Stimulated activated naive CD8-positive, alpha-beta T cell treated with anti-CD3 and anti-CD28 coated beads, Interleukin-15, amount 100 ng/mL, for 72 hours (primary cell): ENCODE data around the gene ZDHHC14.
"Not testable (repeated sequence)": the region's sequence is repeated elsewhere in the genome, so short reads cannot be mapped to it uniquely, and the experiment has no call there.

ENCODE experiments used
- ATAC-seq: fragments of 150-1000 bp; cut with Tn5 transposase; 2 replicates; pipeline ENCODE4 v1.10.0; 2021; ENCODE audit warnings: mild to moderate bottlenecking, moderate library complexity
- DNase-seq, 2 donors: peaks; one replicate each; pipeline ENCODE4 v3.0.0; 2021 to 2022
- H3K27ac Mint-ChIP-seq, 2 donors: one replicate each; pipeline ENCODE4 v1.8.0; 2022; ENCODE audit warnings: mild to moderate bottlenecking in 2 of 2, mixed read lengths in 2 of 2, moderate library complexity in 2 of 2
- H3K27me3 Mint-ChIP-seq: one replicate; pipeline ENCODE4 v1.8.0; 2022; ENCODE audit warnings: mixed read lengths
- H3K4me1 Mint-ChIP-seq: one replicate; pipeline ENCODE4 v1.8.0; 2022; ENCODE audit warnings: mild to moderate bottlenecking, mixed read lengths
- H3K4me3 Mint-ChIP-seq, 2 donors: one replicate each; pipeline ENCODE4 v1.8.0; 2022; ENCODE audit warnings: mild to moderate bottlenecking in 2 of 2, mixed read lengths in 2 of 2, moderate library complexity in 1 of 2
- H3K9me3 Mint-ChIP-seq, 2 donors: one replicate each; pipeline ENCODE4 v1.8.0; 2022; ENCODE audit warnings: mixed read lengths in 2 of 2

Gene ZDHHC14

GRCh38 chr6:157390273-157391060 lies 9.5 kb downstream of the ZDHHC14 start:
- Mint-ChIP-seq H3K9me3 (peaks cover 19 to 26% of the 10 kb centered on the region in 2 donors), H3K27ac (no peak overlapping the region), H3K4me3 (no peak overlapping the region), H3K4me1 (peaks cover 18% of the 10 kb centered on the region), H3K27me3 (peaks cover 2% of the 10 kb centered on the region)
- DNase-seq (no peak), ATAC-seq (no peak)

GRCh38 chr6:157392927-157393668 lies 12.1 kb downstream of the ZDHHC14 start:
- H3K4me1 Mint-ChIP-seq = peaks cover 14% of the 10 kb centered on the region
- DNase-seq = no peak
- no peak overlapping the region for H3K27ac Mint-ChIP-seq
- peaks cover 19 to 26% of the 10 kb centered on the region in 2 donors for H3K9me3 Mint-ChIP-seq
- no peak for ATAC-seq
- no peak overlapping the region for H3K4me3 Mint-ChIP-seq
- no peaks in the 10 kb centered on the region for H3K27me3 Mint-ChIP-seq

- Mint-ChIP-seq H3K27ac (peak overlapping the region in 1 of 2 donors; percentile 3), H3K4me3 (no peak overlapping the region), H3K4me1 (peaks cover 14% of the 10 kb centered on the region), H3K27me3 (no peaks in the 10 kb centered on the region), H3K9me3 (peaks cover 19 to 26% of the 10 kb centered on the region in 2 donors)
- ATAC-seq = no peak
- no peak for DNase-seq
Measured at GRCh38 chr6:157393669-157394327, 12.8 kb downstream of the ZDHHC14 start.

- DNase-seq, H3K27ac Mint-ChIP-seq, H3K4me3 Mint-ChIP-seq, H3K27me3 Mint-ChIP-seq, ATAC-seq: not testable (repeated sequence)
- peaks cover 15 to 22% of the 10 kb centered on the region in 2 donors for H3K9me3 Mint-ChIP-seq
- H3K4me1 Mint-ChIP-seq = peaks cover 14% of the 10 kb centered on the region
Measured at GRCh38 chr6:157395199-157395598, 14.2 kb downstream of the ZDHHC14 start.

- peaks cover 14% of the 10 kb centered on the region for H3K4me1 Mint-ChIP-seq
- DNase-seq = no peak
- peaks cover 8 to 13% of the 10 kb centered on the region in 2 donors for H3K9me3 Mint-ChIP-seq
- H3K4me3 Mint-ChIP-seq = no peak overlapping the region
- no peak for ATAC-seq
- no peak overlapping the region for H3K27ac Mint-ChIP-seq
- peaks cover 3% of the 10 kb centered on the region for H3K27me3 Mint-ChIP-seq
Measured at GRCh38 chr6:157396026-157396425, 15.0 kb downstream of the ZDHHC14 start.

GRCh38 chr6:157397660-157398059 lies 16.7 kb downstream of the ZDHHC14 start:
- Mint-ChIP-seq H3K27ac (peak overlapping the region in 1 of 2 donors; percentile 62), H3K9me3 (no peaks in the 10 kb centered on the region), H3K4me3 (no peak overlapping the region), H3K4me1 (peaks cover 14% of the 10 kb centered on the region), H3K27me3 (peaks cover 12% of the 10 kb centered on the region)
- DNase-seq (no peak), ATAC-seq (no peak)

GRCh38 chr6:157398151-157398550 lies 17.2 kb downstream of the ZDHHC14 start:
- peaks cover 12% of the 10 kb centered on the region for H3K4me1 Mint-ChIP-seq
- H3K9me3 Mint-ChIP-seq = no peaks in the 10 kb centered on the region
- ATAC-seq (no peak), DNase-seq (no peak)
- peaks cover 12% of the 10 kb centered on the region for H3K27me3 Mint-ChIP-seq
- H3K27ac Mint-ChIP-seq = no peak overlapping the region
- no peak overlapping the region for H3K4me3 Mint-ChIP-seq

GRCh38 chr6:157400676-157401075 lies 19.7 kb downstream of the ZDHHC14 start:
- H3K27ac Mint-ChIP-seq = peak overlapping the region in 1 of 2 donors; percentile 59
- H3K4me3 Mint-ChIP-seq = no peak overlapping the region
- ATAC-seq (no peak), DNase-seq (no peak)
- no peaks in the 10 kb centered on the region for H3K9me3 Mint-ChIP-seq
- no peaks in the 10 kb centered on the region for H3K4me1 Mint-ChIP-seq
- H3K27me3 Mint-ChIP-seq = peaks cover 12% of the 10 kb centered on the region

- no peak overlapping the region for H3K27ac Mint-ChIP-seq
- H3K27me3 Mint-ChIP-seq = peaks cover 12% of the 10 kb centered on the region
- ATAC-seq (no peak), DNase-seq (no peak)
- H3K9me3 Mint-ChIP-seq = no peaks in the 10 kb centered on the region
- H3K4me3 Mint-ChIP-seq = no peak overlapping the region
- H3K4me1 Mint-ChIP-seq = no peaks in the 10 kb centered on the region
Measured at GRCh38 chr6:157401734-157402338, 20.8 kb downstream of the ZDHHC14 start.

- Mint-ChIP-seq H3K27ac (no peak overlapping the region), H3K4me1 (no peaks in the 10 kb centered on the region)
- ATAC-seq = no peak
Measured at GRCh38 chr6:157402996-157403685, 22.2 kb downstream of the ZDHHC14 start.

GRCh38 chr6:157403686-157404051 lies 22.7 kb downstream of the ZDHHC14 start:
- H3K27ac Mint-ChIP-seq = no peak overlapping the region
- H3K9me3 Mint-ChIP-seq = no peaks in the 10 kb centered on the region
- H3K4me1 Mint-ChIP-seq = no peaks in the 10 kb centered on the region

More at GRCh38 chr6:157402996-157403685, 22.2 kb downstream of the ZDHHC14 start:
- H3K9me3 Mint-ChIP-seq = no peaks in the 10 kb centered on the region
- peaks cover 12% of the 10 kb centered on the region for H3K27me3 Mint-ChIP-seq
- H3K4me3 Mint-ChIP-seq = no peak overlapping the region
- no peak for DNase-seq

GRCh38 chr6:157405986-157406385 lies 25.0 kb downstream of the ZDHHC14 start:
- no peaks in the 10 kb centered on the region for H3K9me3 Mint-ChIP-seq
- peaks cover 9% of the 10 kb centered on the region for H3K27me3 Mint-ChIP-seq
- H3K27ac Mint-ChIP-seq = no peak overlapping the region
- no peak for DNase-seq
- H3K4me1 Mint-ChIP-seq = no peaks in the 10 kb centered on the region
- ATAC-seq = no peak
- no peak overlapping the region for H3K4me3 Mint-ChIP-seq

More at GRCh38 chr6:157403686-157404051, 22.7 kb downstream of the ZDHHC14 start:
- H3K27me3 Mint-ChIP-seq = peaks cover 12% of the 10 kb centered on the region
- H3K4me3 Mint-ChIP-seq = no peak overlapping the region
- DNase-seq = no peak
- no peak for ATAC-seq

- DNase-seq (no peak), ATAC-seq (no peak)
- Mint-ChIP-seq H3K4me1 (no peaks in the 10 kb centered on the region), H3K27me3 (peaks cover 2% of the 10 kb centered on the region), H3K4me3 (no peak overlapping the region), H3K27ac (no peak overlapping the region), H3K9me3 (no peaks in the 10 kb centered on the region)
Measured at GRCh38 chr6:157406661-157407060, 25.7 kb downstream of the ZDHHC14 start.

- no peak overlapping the region for H3K4me3 Mint-ChIP-seq
- H3K4me1 Mint-ChIP-seq = no peaks in the 10 kb centered on the region
- DNase-seq = no peak
- H3K27ac Mint-ChIP-seq = no peak overlapping the region
- no peaks in the 10 kb centered on the region for H3K9me3 Mint-ChIP-seq
- no peak for ATAC-seq
- no peaks in the 10 kb centered on the region for H3K27me3 Mint-ChIP-seq
Measured at GRCh38 chr6:157407646-157408045, 26.7 kb downstream of the ZDHHC14 start.

GRCh38 chr6:157408427-157408826 lies 27.4 kb downstream of the ZDHHC14 start:
- ATAC-seq, DNase-seq, H3K27me3 Mint-ChIP-seq, H3K4me3 Mint-ChIP-seq, H3K9me3 Mint-ChIP-seq, H3K27ac Mint-ChIP-seq, H3K4me1 Mint-ChIP-seq: not testable (repeated sequence)
